Glomerular visceral epithelial cell (primary cell): ENCODE results near the gene MANSC4.
"Not testable (repeated sequence)": the region's sequence is repeated elsewhere in the genome, so short reads cannot be mapped to it uniquely, and the experiment has no call there.

Experiments
- DNase-seq: peaks from one replicate; pipeline ENCODE4 v3.0.0-alpha.2; 2016; ENCODE audit errors: extremely low spot score

Gene MANSC4

GRCh38 chr12:27754795-27755194 is 25.2 kb downstream of the MANSC4 start:
- DNase-seq: no peak

GRCh38 chr12:27751386-27752047 is 28.5 kb downstream of the MANSC4 start:
- DNase-seq: no peak

- DNase-seq: no peak
These were observed 32.8 kb downstream of the MANSC4 start for GRCh38 chr12:27747111-27747820.

- not testable (repeated sequence) for DNase-seq
These were observed 34.3 kb downstream of the MANSC4 start for GRCh38 chr12:27745734-27746133.

- DNase-seq: no peak
These were observed 36.4 kb downstream of the MANSC4 start for GRCh38 chr12:27743601-27744000.

GRCh38 chr12:27734321-27734720 is 45.7 kb downstream of the MANSC4 start:
- DNase-seq: not testable (repeated sequence)

- DNase-seq: no peak
These were observed 46.2 kb downstream of the MANSC4 start for GRCh38 chr12:27733791-27734190.

GRCh38 chr12:27733052-27733656 is 46.9 kb downstream of the MANSC4 start:
- peak; percentile 49 for DNase-seq

- no peak for DNase-seq
These were observed 47.8 kb downstream of the MANSC4 start for GRCh38 chr12:27732281-27732680.

- DNase-seq: no peak
These were observed 49.9 kb downstream of the MANSC4 start for GRCh38 chr12:27730097-27730588.

GRCh38 chr12:27723212-27723611 is 56.8 kb downstream of the MANSC4 start:
- no peak for DNase-seq
